Spleen (tissue), 7 donors: ENCODE measurements around the gene SLC24A3.

ENCODE experiments used
- POLR2A ChIP-seq, 3 donors: fragments of 450-650 bp; IDR thresholded peaks; one replicate each; pipeline ENCODE4 v1.5.1; 2017; ENCODE audit warnings: antibody characterized with exemption in 3 of 3, mild to moderate bottlenecking in 1 of 3
- POLR2AphosphoS5 ChIP-seq, 3 donors: sonication (generic); formaldehyde crosslinking; IDR thresholded peaks; one replicate each; pipeline ENCODE4 v1.5.1; 2017; ENCODE audit warnings: antibody characterized with exemption in 3 of 3
- TF ChIP-seq, protein P1 (sequence below), 11 experiments: fragments of 200-600 bp in 7 of 11; fragments of 450-650 bp in 4 of 11; sonication (generic) in 4 of 11; IDR thresholded peaks in 8 of 11; conservative IDR thresholded peaks in 3 of 11; 1 replicate in 7 of 11; 2 replicates in 4 of 11; pipeline versions ENCODE4 v1.4.0 to v1.8.0; 2016 to 2021; ENCODE audit warnings: antibody characterized with exemption in 11 of 11, inconsistent platforms in 4 of 11, mild to moderate bottlenecking in 1 of 11
- donor health status: DM: no; HTN: no; CAD: no; lungs with moderate emphysema.
- donor health status: DM: no; HTN: no; CAD: no.
- donor health status: DM: no; HTN: no; CAD: no.

DNA sequence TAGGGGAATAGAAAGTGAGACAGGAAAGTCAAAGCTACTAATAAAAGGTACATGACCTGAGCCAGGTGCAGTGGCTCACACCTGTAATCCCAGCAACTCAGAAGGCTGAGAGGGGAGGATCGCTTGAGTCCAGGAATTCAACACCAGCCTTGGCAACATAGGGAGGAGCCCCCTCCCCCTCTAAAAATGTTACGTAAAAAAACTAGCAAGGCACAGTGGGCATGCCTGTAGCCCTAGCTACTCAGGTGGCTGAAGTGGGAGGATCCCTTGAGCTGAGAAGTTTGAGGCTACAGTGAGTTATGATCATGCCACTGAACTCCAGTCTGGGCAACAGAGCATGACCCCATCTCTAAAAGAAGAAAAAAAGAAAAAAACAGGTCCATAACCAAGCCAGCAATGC lies 359.6 kb downstream of the SLC24A3 start:
- TF ChIP-seq, protein P1, sequence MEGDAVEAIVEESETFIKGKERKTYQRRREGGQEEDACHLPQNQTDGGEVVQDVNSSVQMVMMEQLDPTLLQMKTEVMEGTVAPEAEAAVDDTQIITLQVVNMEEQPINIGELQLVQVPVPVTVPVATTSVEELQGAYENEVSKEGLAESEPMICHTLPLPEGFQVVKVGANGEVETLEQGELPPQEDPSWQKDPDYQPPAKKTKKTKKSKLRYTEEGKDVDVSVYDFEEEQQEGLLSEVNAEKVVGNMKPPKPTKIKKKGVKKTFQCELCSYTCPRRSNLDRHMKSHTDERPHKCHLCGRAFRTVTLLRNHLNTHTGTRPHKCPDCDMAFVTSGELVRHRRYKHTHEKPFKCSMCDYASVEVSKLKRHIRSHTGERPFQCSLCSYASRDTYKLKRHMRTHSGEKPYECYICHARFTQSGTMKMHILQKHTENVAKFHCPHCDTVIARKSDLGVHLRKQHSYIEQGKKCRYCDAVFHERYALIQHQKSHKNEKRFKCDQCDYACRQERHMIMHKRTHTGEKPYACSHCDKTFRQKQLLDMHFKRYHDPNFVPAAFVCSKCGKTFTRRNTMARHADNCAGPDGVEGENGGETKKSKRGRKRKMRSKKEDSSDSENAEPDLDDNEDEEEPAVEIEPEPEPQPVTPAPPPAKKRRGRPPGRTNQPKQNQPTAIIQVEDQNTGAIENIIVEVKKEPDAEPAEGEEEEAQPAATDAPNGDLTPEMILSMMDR (IDR thresholded peaks at IDR 0.05 in 8 of 11, conservative IDR thresholded peaks at IDR 0.05 in 3 of 11) = no peak
- TF ChIP-seq POLR2A (IDR thresholded peaks at IDR 0.05) (no peak), POLR2AphosphoS5 (IDR thresholded peaks at IDR 0.05) (no peak)
